H1 (cell line): Measurements from ENCODE around the gene CMTM5.

Experiments used
- EP300 ChIP-seq, 2 experiments: IDR thresholded peaks; 1 replicate in 1 of 2; 2 replicates in 1 of 2; pipeline ENCODE4 v1.6.1; 2011 to 2012; ENCODE audit warnings: low read depth in 2 of 2, low read length in 2 of 2, mild to moderate bottlenecking in 2 of 2, borderline replicate concordance in 1 of 2, inconsistent platforms in 1 of 2, moderate library complexity in 1 of 2
- EZH2 ChIP-seq: fragments of 200-600 bp; sonication (generic); IDR thresholded peaks from 2 replicates; pipeline ENCODE4 v1.7.1; 2012; ENCODE audit warnings: low read depth, mild to moderate bottlenecking, moderate library complexity, low read length, inconsistent platforms; ENCODE audit not compliant: severe bottlenecking
- JUN ChIP-seq: IDR thresholded peaks from 2 replicates; pipeline ENCODE4 v1.6.1; 2011; ENCODE audit warnings: low read depth, mild to moderate bottlenecking, improper control_type of control experiment, low read length
- POLR2A ChIP-seq, 2 experiments: IDR thresholded peaks; 1 replicate in 1 of 2; 2 replicates in 1 of 2; pipeline ENCODE4 v1.6.1; 2011; ENCODE audit warnings: low read depth in 2 of 2, low read length in 2 of 2, mild to moderate bottlenecking in 2 of 2; ENCODE audit errors: control extremely low read depth in 1 of 2
- POLR2AphosphoS5 ChIP-seq: IDR thresholded peaks from 2 replicates; pipeline ENCODE4 v1.6.1; 2011; ENCODE audit warnings: low read depth, low read length
- SIN3A ChIP-seq, 2 experiments: IDR thresholded peaks in 1 of 2; conservative IDR thresholded peaks in 1 of 2; 2 replicates each; pipeline ENCODE4 v1.6.1; 2011 to 2012; ENCODE audit warnings: low read length in 2 of 2, improper control_type of control experiment in 1 of 2, low read depth in 1 of 2, mild to moderate bottlenecking in 1 of 2
- SRF ChIP-seq: IDR thresholded peaks from 2 replicates; pipeline ENCODE4 v1.6.1; 2011; ENCODE audit warnings: mild to moderate bottlenecking, low read depth, low read length, moderate library complexity
- TF ChIP-seq, protein P1 (sequence below), 3 experiments: IDR thresholded peaks; 1 replicate in 2 of 3; 2 replicates in 1 of 3; pipeline versions ENCODE4 v1.5.1 to v1.6.1; 2011; ENCODE audit warnings: low read length in 3 of 3, mild to moderate bottlenecking in 3 of 3, inconsistent platforms in 2 of 3, low read depth in 1 of 3, moderate library complexity in 1 of 3; ENCODE audit not compliant: insufficient read depth in 1 of 3; ENCODE audit errors: control extremely low read depth in 1 of 3
- TF ChIP-seq, protein P2 (sequence below): IDR thresholded peaks from 2 replicates; pipeline ENCODE4 v1.6.1; 2011; ENCODE audit warnings: low read depth, mild to moderate bottlenecking, low read length; ENCODE audit not compliant: insufficient read depth
- TF ChIP-seq, protein P3 (sequence below): IDR thresholded peaks from 2 replicates; pipeline ENCODE4 v1.6.1; 2011; ENCODE audit warnings: low read length, improper control_type of control experiment

DNA sequence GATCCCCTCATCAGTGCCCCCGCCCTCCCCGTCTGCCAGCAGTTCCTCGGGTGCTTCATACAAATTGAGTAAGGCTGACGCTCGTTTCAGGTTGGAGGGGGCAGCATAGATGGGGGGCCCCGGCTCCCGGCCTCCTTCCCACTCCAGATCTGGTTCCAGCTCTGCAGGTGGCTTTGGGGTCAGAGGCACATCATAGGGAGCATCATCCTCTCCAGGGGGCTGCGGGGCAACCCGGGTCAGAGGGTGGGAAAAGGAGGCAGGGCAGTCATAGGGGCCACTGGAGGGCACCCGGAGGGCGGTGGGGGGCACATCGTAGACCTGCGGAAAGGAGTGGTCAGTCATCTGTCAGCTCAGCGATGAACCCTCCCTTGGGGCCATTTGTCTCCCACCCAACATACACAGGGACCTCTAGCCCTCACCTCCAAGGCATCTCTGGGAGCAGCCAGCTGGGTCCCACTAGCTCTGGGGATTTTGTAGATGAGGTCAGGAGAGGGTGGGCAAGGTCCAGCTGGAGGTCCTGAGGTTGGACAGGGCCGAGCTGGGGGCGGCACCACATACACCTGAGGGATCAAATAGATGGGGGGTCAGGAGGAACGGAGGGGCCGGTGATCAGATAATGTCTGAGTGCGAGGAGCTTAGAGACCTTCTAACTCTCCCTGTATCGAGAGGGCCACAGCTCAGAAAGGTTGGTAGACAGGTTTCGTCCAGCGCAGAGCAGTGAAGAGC, 17.0 kb upstream of the CMTM5 start:
- TF ChIP-seq, protein P1, sequence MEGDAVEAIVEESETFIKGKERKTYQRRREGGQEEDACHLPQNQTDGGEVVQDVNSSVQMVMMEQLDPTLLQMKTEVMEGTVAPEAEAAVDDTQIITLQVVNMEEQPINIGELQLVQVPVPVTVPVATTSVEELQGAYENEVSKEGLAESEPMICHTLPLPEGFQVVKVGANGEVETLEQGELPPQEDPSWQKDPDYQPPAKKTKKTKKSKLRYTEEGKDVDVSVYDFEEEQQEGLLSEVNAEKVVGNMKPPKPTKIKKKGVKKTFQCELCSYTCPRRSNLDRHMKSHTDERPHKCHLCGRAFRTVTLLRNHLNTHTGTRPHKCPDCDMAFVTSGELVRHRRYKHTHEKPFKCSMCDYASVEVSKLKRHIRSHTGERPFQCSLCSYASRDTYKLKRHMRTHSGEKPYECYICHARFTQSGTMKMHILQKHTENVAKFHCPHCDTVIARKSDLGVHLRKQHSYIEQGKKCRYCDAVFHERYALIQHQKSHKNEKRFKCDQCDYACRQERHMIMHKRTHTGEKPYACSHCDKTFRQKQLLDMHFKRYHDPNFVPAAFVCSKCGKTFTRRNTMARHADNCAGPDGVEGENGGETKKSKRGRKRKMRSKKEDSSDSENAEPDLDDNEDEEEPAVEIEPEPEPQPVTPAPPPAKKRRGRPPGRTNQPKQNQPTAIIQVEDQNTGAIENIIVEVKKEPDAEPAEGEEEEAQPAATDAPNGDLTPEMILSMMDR (IDR thresholded peaks at IDR 0.05; ENCODE audit: control extremely low read depth in 1 of 3, insufficient read depth in 1 of 3, low read depth in 1 of 3, low read length in 3 of 3) = no peak
- TF ChIP-seq EP300 (IDR thresholded peaks at IDR 0.05; ENCODE audit: borderline replicate concordance in 1 of 2, low read depth in 2 of 2, low read length in 2 of 2) = no peak
- TF ChIP-seq POLR2A (IDR thresholded peaks at IDR 0.05; ENCODE audit: control extremely low read depth in 1 of 2, low read depth in 2 of 2, low read length in 2 of 2) = no peak
- TF ChIP-seq, protein P2, sequence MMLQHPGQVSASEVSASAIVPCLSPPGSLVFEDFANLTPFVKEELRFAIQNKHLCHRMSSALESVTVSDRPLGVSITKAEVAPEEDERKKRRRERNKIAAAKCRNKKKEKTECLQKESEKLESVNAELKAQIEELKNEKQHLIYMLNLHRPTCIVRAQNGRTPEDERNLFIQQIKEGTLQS = no peak
- TF ChIP-seq, protein P3, sequence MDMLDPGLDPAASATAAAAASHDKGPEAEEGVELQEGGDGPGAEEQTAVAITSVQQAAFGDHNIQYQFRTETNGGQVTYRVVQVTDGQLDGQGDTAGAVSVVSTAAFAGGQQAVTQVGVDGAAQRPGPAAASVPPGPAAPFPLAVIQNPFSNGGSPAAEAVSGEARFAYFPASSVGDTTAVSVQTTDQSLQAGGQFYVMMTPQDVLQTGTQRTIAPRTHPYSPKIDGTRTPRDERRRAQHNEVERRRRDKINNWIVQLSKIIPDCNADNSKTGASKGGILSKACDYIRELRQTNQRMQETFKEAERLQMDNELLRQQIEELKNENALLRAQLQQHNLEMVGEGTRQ = no peak
- no peak for TF ChIP-seq SIN3A (conservative IDR thresholded peaks at IDR 0.05 in 1 of 2, IDR thresholded peaks at IDR 0.05 in 1 of 2; ENCODE audit: low read depth in 1 of 2, low read length in 2 of 2)
- no peak for TF ChIP-seq JUN
- no peak for TF ChIP-seq EZH2
- no peak for TF ChIP-seq POLR2AphosphoS5
- TF ChIP-seq SRF = no peak
